A204.1 (cell line): ENCODE data around the gene CAMK2B.

Experiments used
- FAIRE-seq: peaks from 2 replicates; lab custom pipeline; 2012; peaks lifted over from hg19 to GRCh38; lab: Jason Lieb, UNC

CAMK2B gene

DNA sequence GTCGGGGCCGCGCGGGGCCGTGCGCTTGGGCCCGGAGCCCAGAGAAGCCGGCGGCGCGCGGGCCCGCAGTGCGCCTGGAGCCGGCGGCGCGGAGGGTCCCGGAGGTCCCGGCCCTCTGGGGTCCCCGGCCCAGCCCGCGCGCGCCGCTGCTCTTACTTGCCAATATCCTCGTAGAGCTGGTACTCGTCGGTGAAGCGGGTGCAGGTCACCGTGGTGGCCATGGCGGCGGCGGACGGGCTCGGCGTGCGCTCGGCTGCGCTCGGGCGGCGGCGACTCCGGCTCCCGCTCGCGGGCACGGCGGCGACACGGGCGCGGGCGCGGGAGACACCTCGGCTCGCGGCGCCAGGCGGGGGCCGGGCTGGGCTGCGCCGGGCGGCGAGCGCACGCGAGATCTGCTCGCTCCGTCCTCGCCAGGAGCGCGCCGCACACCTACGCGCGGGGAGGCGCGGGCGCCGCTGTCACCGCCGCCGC lies at the start of gene CAMK2B:
Gene CAMK2B, minus strand, starts transcription at position 394 of the 471 bp plus-strand sequence. Its CDS starts 173 bp downstream, at position 221.
- no peak for FAIRE-seq

DNA sequence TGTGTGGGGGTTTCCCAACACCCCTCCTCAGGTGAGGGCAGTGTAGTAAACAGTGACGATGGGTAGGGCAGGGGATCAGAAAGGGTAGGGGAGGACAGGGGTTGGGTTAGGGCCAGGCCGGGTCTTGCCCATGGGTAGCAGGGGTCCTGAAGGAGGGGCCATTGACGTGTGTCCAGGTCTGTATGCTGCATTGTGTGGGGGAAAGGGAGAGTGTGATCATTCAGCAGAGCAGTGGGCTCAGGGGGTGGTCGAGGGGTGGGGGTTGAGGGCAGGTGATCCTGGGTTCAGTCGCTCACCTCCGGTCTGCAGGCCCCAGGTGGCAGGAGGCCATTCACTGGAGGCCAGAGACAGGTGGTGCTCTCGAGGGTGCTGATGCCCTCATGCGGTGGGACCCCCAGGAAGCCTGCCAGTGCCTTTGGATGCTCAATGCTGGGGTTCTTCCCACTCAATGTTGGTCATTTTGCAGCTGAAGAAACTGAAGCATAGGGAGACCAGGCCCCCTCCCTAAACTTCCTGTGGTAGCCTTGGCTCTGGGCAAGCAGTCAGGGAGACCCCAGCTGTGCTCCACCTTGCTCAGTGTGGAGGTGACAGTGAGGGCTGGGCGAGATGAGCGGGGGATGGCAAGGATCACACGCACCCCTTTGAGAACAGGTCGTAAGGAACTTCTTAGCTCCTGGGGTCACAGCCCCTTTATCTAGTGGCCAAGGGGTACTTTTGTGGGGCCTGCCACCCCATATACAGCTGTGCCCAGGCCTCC lies 48.8 kb upstream of the CAMK2B start:
- FAIRE-seq: no peak

- FAIRE-seq: no peak
Observed at GRCh38 chr7:44373418-44373740, 48.0 kb upstream of the CAMK2B start.

GRCh38 chr7:44372560-44373417 lies 47.4 kb upstream of the CAMK2B start:
- FAIRE-seq: no peak

- FAIRE-seq: no peak
Observed at GRCh38 chr7:44368885-44369284, 43.5 kb upstream of the CAMK2B start.

DNA sequence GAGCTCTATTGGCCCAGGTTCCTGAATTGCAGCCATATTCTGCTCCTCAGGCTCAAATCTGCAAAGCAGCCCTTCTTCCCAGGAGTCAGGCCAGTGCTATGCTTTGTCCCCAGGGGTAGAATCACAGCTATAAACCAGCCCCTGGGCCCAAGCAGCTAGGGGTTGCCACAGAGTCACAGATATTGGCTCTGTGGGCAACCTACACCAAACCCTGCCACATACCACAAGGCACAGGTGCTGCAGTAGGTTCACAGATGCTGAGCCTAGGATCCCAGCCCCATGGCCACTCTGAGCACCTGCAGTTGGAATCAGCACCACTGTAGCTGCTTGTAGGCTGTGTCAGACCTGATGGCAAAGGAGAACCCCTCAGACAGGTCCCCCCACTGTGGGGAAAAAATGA lies 43.1 kb upstream of the CAMK2B start:
- no peak for FAIRE-seq

DNA sequence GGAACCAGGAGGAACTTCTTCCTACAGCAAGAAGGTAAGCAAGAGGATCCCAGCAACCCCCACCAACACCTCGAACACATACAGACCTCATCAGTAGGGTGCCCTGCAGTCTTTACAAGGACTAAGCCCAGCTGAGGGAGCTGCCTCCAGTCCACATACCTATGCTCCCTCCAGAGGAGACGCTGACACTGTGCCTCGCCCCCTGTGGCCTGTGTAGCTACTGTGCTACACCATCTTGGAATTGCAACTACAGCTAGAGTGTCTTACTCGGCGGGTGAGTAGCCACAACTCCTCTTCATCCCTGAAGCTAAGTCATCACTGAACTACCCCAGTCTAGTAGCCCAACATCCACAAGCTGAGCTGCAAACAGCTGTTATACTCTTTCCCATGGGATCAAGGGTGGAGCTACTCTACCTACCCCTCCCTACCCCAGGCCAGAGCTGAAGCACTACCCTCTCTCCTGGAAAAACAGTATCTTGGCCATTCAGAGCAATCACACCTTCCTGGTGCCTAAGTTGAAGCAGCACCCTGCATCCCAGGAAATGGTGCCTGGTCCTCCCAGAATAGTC lies 42.2 kb upstream of the CAMK2B start:
- FAIRE-seq: no peak

DNA sequence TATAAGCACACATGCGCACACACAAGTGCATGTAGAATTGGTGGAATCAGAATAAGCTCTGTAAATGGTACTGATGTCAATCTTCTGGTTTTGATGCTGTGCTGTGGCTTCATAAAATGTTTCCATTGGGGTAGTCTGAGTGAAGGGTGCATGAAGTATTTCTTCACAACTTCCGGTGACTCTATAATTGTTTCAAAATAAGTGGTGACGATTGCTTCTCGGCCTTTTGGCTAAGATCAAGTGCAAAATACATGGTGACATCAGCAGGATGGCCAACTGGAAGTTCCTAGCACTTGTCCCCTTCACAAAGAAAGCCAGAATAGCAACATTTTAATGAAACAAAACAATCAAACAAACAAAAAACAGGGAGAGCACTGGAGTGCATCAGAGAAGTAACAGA lies 41.6 kb upstream of the CAMK2B start:
- FAIRE-seq: no peak

GRCh38 chr7:44353668-44354067 lies 28.3 kb upstream of the CAMK2B start:
- FAIRE-seq: no peak

- no peak for FAIRE-seq
Observed at GRCh38 chr7:44348851-44349781, 23.7 kb upstream of the CAMK2B start.

GRCh38 chr7:44348300-44348699 lies 22.9 kb upstream of the CAMK2B start:
- no peak for FAIRE-seq

DNA sequence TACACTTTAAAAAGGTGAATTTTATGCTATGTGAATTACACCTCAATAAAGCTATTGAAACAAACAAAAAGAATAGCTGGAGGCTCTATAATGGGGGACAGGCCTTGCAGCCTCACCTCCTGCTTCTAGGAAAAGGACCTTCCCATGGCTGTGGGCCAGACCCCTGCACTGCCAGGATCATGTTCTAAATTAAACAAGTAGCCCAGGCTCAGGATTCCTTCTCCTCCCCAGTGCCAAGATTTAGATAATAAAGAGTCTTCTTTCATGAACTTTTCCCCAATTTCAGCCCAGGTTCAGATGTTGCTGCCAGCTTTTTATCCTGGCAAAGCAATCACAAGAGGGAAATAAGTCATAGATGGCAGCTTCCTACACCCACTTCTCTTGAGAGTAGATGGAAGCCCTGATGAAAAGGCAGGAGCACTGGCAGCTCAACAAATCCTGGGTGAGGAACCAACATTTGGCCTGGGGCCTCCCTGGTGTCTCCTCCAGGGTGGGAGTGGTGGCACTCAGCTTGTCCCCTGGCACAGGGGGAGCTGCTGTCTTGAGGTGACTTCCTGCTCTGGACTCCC lies 22.2 kb upstream of the CAMK2B start:
- FAIRE-seq: no peak

GRCh38 chr7:44346063-44346462 lies 20.7 kb upstream of the CAMK2B start:
- FAIRE-seq: no peak

DNA sequence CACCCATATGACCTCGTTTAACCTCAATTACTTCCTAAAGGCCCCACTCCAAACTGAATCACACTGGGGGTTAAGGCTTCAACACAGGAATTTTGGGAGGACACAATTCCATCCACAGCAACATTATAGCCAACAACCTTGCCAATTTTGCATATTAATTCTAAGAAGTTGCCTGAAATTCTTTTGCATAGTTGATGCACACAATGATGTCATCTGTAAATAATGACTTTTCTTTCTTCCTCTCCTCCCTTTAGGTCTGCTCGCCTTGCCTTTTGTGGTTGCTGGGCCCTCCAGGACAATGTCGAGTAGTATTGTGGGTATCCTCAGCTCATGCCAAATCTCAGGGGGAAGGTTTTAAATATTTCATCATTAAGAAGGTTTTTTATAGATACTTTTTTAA lies 16.0 kb upstream of the CAMK2B start:
- no peak for FAIRE-seq

GRCh38 chr7:44338600-44338999 lies 13.2 kb upstream of the CAMK2B start:
- no peak for FAIRE-seq

DNA sequence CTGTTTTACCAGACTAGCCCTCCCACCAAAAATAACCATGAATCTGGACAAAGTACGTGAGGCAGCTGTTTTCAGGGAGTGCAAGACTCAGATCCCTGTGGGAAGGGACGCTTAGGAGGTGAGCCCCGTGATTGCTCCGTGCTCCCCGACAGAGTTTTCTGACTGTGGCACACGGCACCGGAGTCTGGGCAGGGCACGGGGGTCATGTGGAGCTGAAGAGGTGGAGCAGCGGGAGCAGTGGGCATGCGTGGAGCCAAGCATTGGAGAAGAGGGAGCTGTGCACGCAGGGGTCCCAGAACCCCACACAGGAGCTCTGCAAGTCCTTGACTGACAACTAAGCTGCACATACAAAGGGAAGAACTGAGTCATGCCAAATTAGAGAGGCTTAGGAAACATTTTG lies 11.1 kb upstream of the CAMK2B start:
- no peak for FAIRE-seq

DNA sequence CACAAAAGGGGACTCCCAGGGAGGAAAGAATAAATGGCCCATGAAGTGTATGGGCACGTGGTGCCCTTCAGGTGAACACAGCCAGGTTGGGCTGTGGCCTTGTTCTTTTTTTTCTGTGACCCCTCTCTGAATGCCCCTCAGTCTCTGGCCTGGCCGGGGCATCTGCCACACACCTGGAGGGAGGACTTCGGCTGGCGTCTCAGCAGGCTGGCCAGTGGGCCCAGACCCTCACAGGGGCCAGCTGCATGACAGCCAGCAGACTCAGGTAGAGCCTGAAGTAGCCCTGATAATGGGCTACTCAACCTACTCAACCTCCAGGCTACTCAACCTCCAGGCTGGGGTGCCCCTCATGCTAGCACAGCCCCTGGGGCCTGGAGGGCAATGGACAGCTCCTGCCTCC lies 9.8 kb upstream of the CAMK2B start:
- no peak for FAIRE-seq

DNA sequence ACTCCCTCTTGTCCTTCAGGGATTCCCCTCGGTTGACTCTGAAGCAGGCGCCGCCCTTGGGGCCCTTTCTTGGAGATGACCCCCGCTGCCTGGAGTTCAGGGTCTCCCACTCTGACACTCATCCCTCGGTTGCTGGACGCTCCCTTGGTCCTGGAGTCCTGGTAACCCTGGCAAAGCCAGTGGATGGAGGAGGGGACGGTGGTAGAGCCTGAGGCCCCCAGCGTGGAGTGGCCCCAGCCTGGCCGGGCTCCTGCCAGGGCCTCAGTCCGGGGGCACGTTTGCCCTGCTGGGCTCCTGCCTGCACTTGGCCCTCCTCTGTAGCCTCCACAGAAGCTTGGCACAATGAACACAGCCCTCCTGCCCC lies 9.3 kb upstream of the CAMK2B start:
- FAIRE-seq: no peak

DNA sequence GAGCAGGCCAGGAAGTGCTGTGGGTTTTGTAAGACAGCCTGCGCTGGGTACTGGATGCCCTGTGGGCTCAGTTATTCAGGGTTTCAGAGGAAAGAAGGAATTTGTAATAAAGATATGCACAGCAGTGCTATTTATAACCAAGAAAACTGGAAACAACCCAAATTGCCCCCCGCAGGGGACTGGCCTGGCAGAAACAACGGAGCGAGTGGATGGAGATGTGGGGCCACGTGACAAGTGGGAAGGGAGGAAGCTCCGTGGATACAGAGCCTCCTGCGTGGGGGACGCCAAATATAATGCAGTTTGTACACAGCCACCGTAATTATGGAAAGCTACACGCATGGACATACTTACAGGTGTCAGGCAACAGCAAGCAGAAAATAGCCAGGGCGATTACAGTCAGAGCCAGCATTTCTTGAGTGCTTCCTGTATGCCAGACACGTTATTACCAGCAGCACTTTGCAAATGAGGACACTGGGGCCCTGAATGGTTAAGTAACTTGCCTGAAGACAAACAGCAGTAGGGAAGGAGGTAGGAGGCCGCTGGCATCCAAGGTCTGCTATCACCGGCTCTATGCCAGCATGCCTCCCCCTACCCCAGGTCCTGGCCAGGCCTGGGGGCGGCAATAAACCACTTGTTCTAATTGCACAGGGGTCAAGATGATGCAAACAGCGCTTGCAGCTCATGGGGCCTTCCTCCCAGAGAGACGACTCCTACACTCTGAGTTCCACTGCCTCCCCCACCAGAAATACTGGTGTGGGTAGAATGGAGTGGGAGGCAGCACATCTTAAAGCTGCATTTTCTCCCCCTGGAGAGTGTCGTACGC lies 8.7 kb upstream of the CAMK2B start:
- no peak for FAIRE-seq

GRCh38 chr7:44331682-44332081 lies 6.3 kb upstream of the CAMK2B start:
- no peak for FAIRE-seq

DNA sequence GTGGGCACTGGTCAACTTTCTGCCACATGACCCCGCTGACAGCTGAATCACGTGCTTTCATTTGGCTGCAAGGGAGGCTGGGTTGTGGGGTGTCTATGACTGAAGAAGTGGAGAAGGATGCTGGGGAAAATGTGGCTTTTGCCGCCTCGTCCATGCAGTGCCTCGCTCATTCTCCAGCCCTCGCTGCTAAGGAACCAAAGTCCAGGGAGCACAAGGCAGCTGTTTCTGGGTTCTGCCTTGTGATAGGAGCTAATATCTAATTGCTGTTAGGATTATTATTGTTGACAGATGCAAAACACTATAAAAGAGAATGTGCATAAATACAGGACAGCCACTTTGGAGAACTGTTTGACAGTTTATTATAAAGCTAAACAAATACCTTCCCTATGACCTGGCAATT lies 4.9 kb upstream of the CAMK2B start:
- no peak for FAIRE-seq
